Gastrocnemius medialis (tissue), 4 donors: ENCODE data around the gene CFAP46. TPM values are rescaled to one million over a fixed set of nuclear protein-coding genes. Genes with fewer than 3 reads are reported as not detected.
A peak's percentile ranks its signal among the peaks of the same experiment; 100 is the strongest.

ENCODE experiments used
- ATAC-seq, 2 donors: fragments of 150-250 bp; one replicate each; pipeline ENCODE4 v1.9.1; 2016
- DNase-seq, 2 donors: peaks; one replicate each; pipeline ENCODE4 v3.0.0-alpha.2; 2019
- H3K27ac ChIP-seq, 4 donors: fragments of 200-600 bp; sonication (generic); 1 replicate in 1 of 4; 2 replicates in 3 of 4; pipeline ENCODE4 v1.5.1; 2016 to 2018; ENCODE audit warnings: mild to moderate bottlenecking in 2 of 4, moderate library complexity in 1 of 4
- H3K27me3 ChIP-seq, 3 donors: fragments of 200-600 bp; sonication (generic) in 2 of 3; 1 replicate in 1 of 3; 2 replicates in 2 of 3; pipeline versions ENCODE4 v1.5.1 to v1.6.0; 2016 to 2019; ENCODE audit warnings: mild to moderate bottlenecking in 1 of 3, moderate library complexity in 1 of 3
- H3K36me3 ChIP-seq, 2 donors: fragments of 200-600 bp; sonication (generic) in 1 of 2; one replicate each; pipeline ENCODE4 v1.5.1; 2017 to 2018
- H3K4me1 ChIP-seq, 2 donors: fragments of 200-600 bp; sonication (generic) in 1 of 2; one replicate each; pipeline ENCODE4 v1.5.1; 2016 to 2017; ENCODE audit warnings: mild to moderate bottlenecking in 2 of 2
- H3K4me3 ChIP-seq, 4 donors: fragments of 200-600 bp; sonication (generic) in 3 of 4; 1 replicate in 1 of 4; 2 replicates in 3 of 4; pipeline ENCODE4 v1.5.1; 2016 to 2019; ENCODE audit warnings: mild to moderate bottlenecking in 2 of 4
- H3K9me3 ChIP-seq, 3 donors: fragments of 200-600 bp; sonication (generic) in 2 of 3; 1 replicate in 1 of 3; 2 replicates in 2 of 3; pipeline ENCODE4 v1.5.1; 2016 to 2019
- CTCF ChIP-seq, 5 experiments: fragments of 450-650 bp in 3 of 5; fragments of 200-600 bp in 2 of 5; sonication (generic) in 2 of 5; IDR thresholded peaks in 4 of 5; conservative IDR thresholded peaks in 1 of 5; 1 replicate in 4 of 5; 2 replicates in 1 of 5; pipeline ENCODE4 v1.5.1; 2016 to 2019; ENCODE audit warnings: antibody characterized with exemption in 5 of 5, mild to moderate bottlenecking in 3 of 5, moderate library complexity in 3 of 5
- POLR2A ChIP-seq, 2 donors: fragments of 450-650 bp; IDR thresholded peaks; one replicate each; pipeline ENCODE4 v1.6.1; 2017; ENCODE audit warnings: antibody characterized with exemption in 2 of 2, mild to moderate bottlenecking in 2 of 2, moderate library complexity in 2 of 2
- in situ Hi-C, 4 donors: fragments of 200-750 bp; cut with MboI; loops; one replicate each; pipeline versions ENCODE4 v1.15.0 to v1.8.0; 2017; ENCODE audit warnings: low sequenced_read_pairs in 4 of 4
- intact Hi-C: fragments of 100-400 bp; cut with DNase I; formaldehyde crosslinking; loops from one replicate; pipeline ENCODE4 v1.15.1; 2023; ENCODE audit warnings: low total_unique reads
- total RNA-seq, 4 donors: library from RNA; depleted of rRNA; stranded (reverse); fragments of >200 nt; gene quantifications; one replicate each; pipeline versions ENCODE4 v1.1.0 to v1.2.3, GENCODE V29; 2016

The CFAP46 gene
- total RNA-seq, 4 donors from 2014 or later = 4.2 to 27.9 (median 11.9) TPM

GRCh38 chr10:132850896-132851295, 91.5 kb downstream of the CFAP46 start:
- H3K27ac ChIP-seq = no peak overlapping the region
- TF ChIP-seq POLR2A (IDR thresholded peaks at IDR 0.05) (no peak), CTCF (IDR thresholded peaks at IDR 0.05 in 4 of 5, conservative IDR thresholded peaks at IDR 0.05 in 1 of 5) (no peak)
- H3K9me3 ChIP-seq = no peaks in the 10 kb centered on the region
- H3K36me3 ChIP-seq = no peaks in the 10 kb centered on the region
- intact Hi-C loops = no loop called here
- H3K4me1 ChIP-seq = no peaks in the 10 kb centered on the region
- in situ Hi-C loops = no loop called here
- peaks cover 19 to 34% (median 24%) of the 10 kb centered on the region in 3 donors for H3K27me3 ChIP-seq
- no peak overlapping the region for H3K4me3 ChIP-seq
- DNase-seq (peak in 1 of 2 donors; percentile 2), ATAC-seq (no peak)

GRCh38 chr10:132850246-132850645, 92.1 kb downstream of the CFAP46 start:
- no peak overlapping the region for H3K4me3 ChIP-seq
- no peaks in the 10 kb centered on the region for H3K36me3 ChIP-seq
- no peak overlapping the region for H3K27ac ChIP-seq
- in situ Hi-C loops = no loop called here
- peak in 1 of 2 donors; percentile 3 for DNase-seq
- peaks cover 20 to 30% (median 23%) of the 10 kb centered on the region in 3 donors for H3K27me3 ChIP-seq
- TF ChIP-seq POLR2A (IDR thresholded peaks at IDR 0.05) (no peak), CTCF (IDR thresholded peaks at IDR 0.05 in 4 of 5, conservative IDR thresholded peaks at IDR 0.05 in 1 of 5) (no peak)
- no peaks in the 10 kb centered on the region for H3K9me3 ChIP-seq
- no peak for ATAC-seq
- intact Hi-C loops = no loop called here
- H3K4me1 ChIP-seq = no peaks in the 10 kb centered on the region

GRCh38 chr10:132849546-132850031, 92.8 kb downstream of the CFAP46 start:
- intact Hi-C loops = no loop called here
- no peak overlapping the region for H3K27ac ChIP-seq
- peaks cover 20 to 30% (median 26%) of the 10 kb centered on the region in 3 donors for H3K27me3 ChIP-seq

GRCh38 chr10:132848951-132849545, 93.3 kb downstream of the CFAP46 start:
- peaks cover 20 to 30% (median 26%) of the 10 kb centered on the region in 3 donors for H3K27me3 ChIP-seq
- peak in 1 of 2 donors; percentile 6 for DNase-seq
- no peak for ATAC-seq
- in situ Hi-C loops = no loop called here
- TF ChIP-seq CTCF (IDR thresholded peaks at IDR 0.05 in 4 of 5, conservative IDR thresholded peaks at IDR 0.05 in 1 of 5) (no peak), POLR2A (IDR thresholded peaks at IDR 0.05) (no peak)
- H3K4me1 ChIP-seq = no peaks in the 10 kb centered on the region
- no peaks in the 10 kb centered on the region for H3K9me3 ChIP-seq
- H3K4me3 ChIP-seq = no peak overlapping the region
- no peaks in the 10 kb centered on the region for H3K36me3 ChIP-seq
- intact Hi-C loops = no loop called here
- no peak overlapping the region for H3K27ac ChIP-seq

More at GRCh38 chr10:132849546-132850031, 92.8 kb downstream of the CFAP46 start:
- Histone ChIP-seq H3K4me3 (no peak overlapping the region), H3K36me3 (no peaks in the 10 kb centered on the region), H3K4me1 (no peaks in the 10 kb centered on the region), H3K9me3 (no peaks in the 10 kb centered on the region)
- in situ Hi-C loops = no loop called here
- ATAC-seq (no peak), DNase-seq (peak in 1 of 2 donors; percentile 6)
- TF ChIP-seq CTCF (IDR thresholded peaks at IDR 0.05 in 4 of 5, conservative IDR thresholded peaks at IDR 0.05 in 1 of 5) (no peak), POLR2A (IDR thresholded peaks at IDR 0.05) (no peak)
